ENCODE results near the gene TIMM44.

GRCh38 chr19:7913652-7914051 is 29.8 kb downstream of the TIMM44 start:
- no peak for TF ChIP-seq CTCF (IDR thresholded peaks at IDR 0.05)
- TF ChIP-seq POLR2AphosphoS5 (IDR thresholded peaks at IDR 0.05): no peak
